ENCODE data around the gene CIAO2B. TPM values are rescaled to one million over a fixed set of nuclear protein-coding genes. Genes with fewer than 3 reads are reported as not detected.

Gene CIAO2B
- total and polyA plus RNA-seq, 4 donors: 51.1 to 120 (median 86.2) TPM

GRCh38 chr16:66895689-66895979 is 38.6 kb downstream of the CIAO2B start:
- H3K36me3 ChIP-seq (ENCODE audit: control insufficient read depth in 4 of 4, insufficient read depth in 3 of 4, low read depth in 1 of 4, low read length in 3 of 4): no peaks in the 10 kb centered on the region
- no peak overlapping the region for H3K9ac ChIP-seq (ENCODE audit: low read depth in 1 of 2, low read length in 2 of 2)
- no peaks in the 10 kb centered on the region for H3K9me3 ChIP-seq (ENCODE audit: control insufficient read depth in 4 of 4, low read length in 3 of 4)
- no peak for DNase-seq (ENCODE audit: low spot score)
- peaks cover 11 to 31% (median 23%) of the 10 kb centered on the region in 4 donors for H3K4me1 ChIP-seq (ENCODE audit: control insufficient read depth in 4 of 4, insufficient read depth in 4 of 4, low read length in 3 of 4)
- no peak overlapping the region for H3K4me3 ChIP-seq (ENCODE audit: low read depth in 1 of 3, low read length in 3 of 3)
- no peak for TF ChIP-seq ZBTB33 (IDR thresholded peaks at IDR 0.05)
- 86% methylated on average over 5 of the region's 5 CpGs for WGBS
- H3K27me3 ChIP-seq (ENCODE audit: control insufficient read depth in 4 of 4, insufficient read depth in 4 of 4, low read length in 3 of 4): no peaks in the 10 kb centered on the region
- H3K27ac ChIP-seq (ENCODE audit: low read depth in 1 of 2, low read length in 2 of 2): no peak overlapping the region

DNA sequence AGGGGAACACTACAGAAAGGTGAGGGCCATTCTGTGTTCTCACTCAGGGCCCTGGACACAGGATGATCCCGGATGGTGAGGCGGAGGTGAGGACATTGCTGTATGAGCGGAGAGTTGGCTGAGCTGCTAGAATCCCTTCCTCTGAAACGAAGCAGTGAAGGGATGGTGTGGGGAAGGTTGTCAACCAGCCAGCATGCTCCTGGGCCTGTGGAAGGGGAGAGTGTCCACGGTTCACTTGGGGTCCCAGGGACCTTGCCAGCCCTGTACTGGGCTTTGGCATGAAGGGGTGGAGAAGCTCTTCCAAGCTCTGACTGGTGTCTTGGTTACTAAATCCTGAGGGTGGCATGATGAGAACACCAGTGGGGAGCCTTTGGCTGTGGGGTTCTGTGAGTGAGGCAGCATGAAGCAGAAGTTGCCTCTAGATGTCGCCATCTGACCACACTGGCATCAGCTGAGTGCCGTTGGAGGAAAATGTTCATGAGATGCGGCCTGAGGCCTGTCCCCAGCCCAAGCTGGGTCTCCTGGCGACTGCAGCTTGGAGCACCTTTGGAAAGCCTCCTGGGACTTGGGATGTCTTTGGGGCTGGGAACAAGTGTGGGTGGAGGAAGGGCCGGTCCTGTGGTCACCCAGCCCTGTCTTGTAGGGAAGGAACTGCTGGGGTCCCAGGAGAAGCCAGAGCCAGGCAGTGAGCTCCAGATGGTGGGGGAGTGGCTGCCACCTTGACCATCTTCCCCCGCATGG is 39.1 kb downstream of the CIAO2B start:
- Histone ChIP-seq H3K4me1 (ENCODE audit: control insufficient read depth in 4 of 4, insufficient read depth in 4 of 4, low read length in 3 of 4) (peaks cover 11 to 30% (median 22%) of the 10 kb centered on the region in 4 donors), H3K9ac (ENCODE audit: low read depth in 1 of 2, low read length in 2 of 2) (no peak overlapping the region), H3K27ac (ENCODE audit: low read depth in 1 of 2, low read length in 2 of 2) (no peak overlapping the region), H3K27me3 (ENCODE audit: control insufficient read depth in 4 of 4, insufficient read depth in 4 of 4, low read length in 3 of 4) (no peaks in the 10 kb centered on the region), H3K36me3 (ENCODE audit: control insufficient read depth in 4 of 4, insufficient read depth in 3 of 4, low read depth in 1 of 4, low read length in 3 of 4) (no peaks in the 10 kb centered on the region), H3K4me3 (ENCODE audit: low read depth in 1 of 3, low read length in 3 of 3) (no peak overlapping the region), H3K9me3 (ENCODE audit: control insufficient read depth in 4 of 4, low read length in 3 of 4) (no peaks in the 10 kb centered on the region)
- WGBS: 48% methylated on average over 11 of the region's 11 CpGs
- no peak for TF ChIP-seq ATF3 (IDR thresholded peaks at IDR 0.05)
- TF ChIP-seq, protein P1, sequence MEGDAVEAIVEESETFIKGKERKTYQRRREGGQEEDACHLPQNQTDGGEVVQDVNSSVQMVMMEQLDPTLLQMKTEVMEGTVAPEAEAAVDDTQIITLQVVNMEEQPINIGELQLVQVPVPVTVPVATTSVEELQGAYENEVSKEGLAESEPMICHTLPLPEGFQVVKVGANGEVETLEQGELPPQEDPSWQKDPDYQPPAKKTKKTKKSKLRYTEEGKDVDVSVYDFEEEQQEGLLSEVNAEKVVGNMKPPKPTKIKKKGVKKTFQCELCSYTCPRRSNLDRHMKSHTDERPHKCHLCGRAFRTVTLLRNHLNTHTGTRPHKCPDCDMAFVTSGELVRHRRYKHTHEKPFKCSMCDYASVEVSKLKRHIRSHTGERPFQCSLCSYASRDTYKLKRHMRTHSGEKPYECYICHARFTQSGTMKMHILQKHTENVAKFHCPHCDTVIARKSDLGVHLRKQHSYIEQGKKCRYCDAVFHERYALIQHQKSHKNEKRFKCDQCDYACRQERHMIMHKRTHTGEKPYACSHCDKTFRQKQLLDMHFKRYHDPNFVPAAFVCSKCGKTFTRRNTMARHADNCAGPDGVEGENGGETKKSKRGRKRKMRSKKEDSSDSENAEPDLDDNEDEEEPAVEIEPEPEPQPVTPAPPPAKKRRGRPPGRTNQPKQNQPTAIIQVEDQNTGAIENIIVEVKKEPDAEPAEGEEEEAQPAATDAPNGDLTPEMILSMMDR (IDR thresholded peaks at IDR 0.05; ENCODE audit: low read depth, low read length, missing input control): peak; percentile 76
- peak; percentile 92 to 96 for TF ChIP-seq RAD21 (IDR thresholded peaks at IDR 0.05)
- peak; percentile 59 for DNase-seq (ENCODE audit: low spot score)

GRCh38 chr16:66894055-66894454 is 40.1 kb downstream of the CIAO2B start:
- Histone ChIP-seq H3K4me1 (ENCODE audit: control insufficient read depth in 4 of 4, insufficient read depth in 4 of 4, low read length in 3 of 4) (peaks cover 6 to 21% (median 13%) of the 10 kb centered on the region in 4 donors), H3K27ac (ENCODE audit: low read depth in 1 of 2, low read length in 2 of 2) (no peak overlapping the region), H3K4me3 (ENCODE audit: low read depth in 1 of 3, low read length in 3 of 3) (no peak overlapping the region), H3K27me3 (ENCODE audit: control insufficient read depth in 4 of 4, insufficient read depth in 4 of 4, low read length in 3 of 4) (no peaks in the 10 kb centered on the region), H3K36me3 (ENCODE audit: control insufficient read depth in 4 of 4, insufficient read depth in 3 of 4, low read depth in 1 of 4, low read length in 3 of 4) (no peaks in the 10 kb centered on the region), H3K9ac (ENCODE audit: low read depth in 1 of 2, low read length in 2 of 2) (no peak overlapping the region), H3K9me3 (ENCODE audit: control insufficient read depth in 4 of 4, low read length in 3 of 4) (no peaks in the 10 kb centered on the region)
- DNase-seq (ENCODE audit: low spot score): no peak
- WGBS: 92% methylated on average over 2 of the region's 2 CpGs
- TF ChIP-seq NR2F2 (IDR thresholded peaks at IDR 0.05) (no peak), SP1 (IDR thresholded peaks at IDR 0.05) (no peak), JUND (IDR thresholded peaks at IDR 0.05) (no peak), ATF3 (IDR thresholded peaks at IDR 0.05) (no peak), ZBTB33 (IDR thresholded peaks at IDR 0.05) (no peak), TAF1 (conservative IDR thresholded peaks at IDR 0.05) (no peak), GABPA (IDR thresholded peaks at IDR 0.05 in 1 of 2, conservative IDR thresholded peaks at IDR 0.05 in 1 of 2) (no peak), FOXA1 (IDR thresholded peaks at IDR 0.05) (no peak), HNF4A (conservative IDR thresholded peaks at IDR 0.05) (no peak), FOXA2 (IDR thresholded peaks at IDR 0.05) (no peak), RXRA (IDR thresholded peaks at IDR 0.05) (no peak), HNF4G (IDR thresholded peaks at IDR 0.05) (no peak), YY1 (IDR thresholded peaks at IDR 0.05) (no peak)
- TF ChIP-seq, protein P2, sequence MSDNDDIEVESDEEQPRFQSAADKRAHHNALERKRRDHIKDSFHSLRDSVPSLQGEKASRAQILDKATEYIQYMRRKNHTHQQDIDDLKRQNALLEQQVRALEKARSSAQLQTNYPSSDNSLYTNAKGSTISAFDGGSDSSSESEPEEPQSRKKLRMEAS (IDR thresholded peaks at IDR 0.05): no peak
- TF ChIP-seq, protein P1 (IDR thresholded peaks at IDR 0.05; ENCODE audit: low read depth, low read length, missing input control): no peak

Data from liver (tissue), 9 donors.